ENCODE results near the gene NAA10. TPM values are rescaled to one million over a fixed set of nuclear protein-coding genes. Genes with fewer than 3 reads are reported as not detected.

NAA10 gene
- total and polyA plus RNA-seq, 2 of the 13 experiments (the other 11 are each of a cell fraction or from before 2014, with no cell fraction given) = 49.2 to 51.7 TPM

- no TSS peak for BruUV-seq (replicated peaks)
- Histone ChIP-seq H3K4me1 (ENCODE audit: insufficient read depth, low read length) (no peaks in the 10 kb centered on the region), H4K20me1 (ENCODE audit: insufficient read depth, low read length) (0 out of 2 replicates have a peak, but pooled peaks cover 2% of the 10 kb centered on the region), H3K36me3 (replicated peaks in 1 of 2; ENCODE audit: control insufficient read depth in 1 of 2, insufficient read depth in 2 of 2, low read length in 2 of 2) (peaks cover 23 to 72% of the 10 kb centered on the region in 2 experiments; a peak in 4 of 5 replicates), H3K27ac (ENCODE audit: extremely low read length, insufficient read depth, low read length) (no peak overlapping the region), H3K9me3 (ENCODE audit: low read length) (no peaks in the 10 kb centered on the region), H3K79me2 (ENCODE audit: insufficient read depth, low read length) (no peaks in the 10 kb centered on the region), H3K4me2 (ENCODE audit: low read depth, low read length) (no peak overlapping the region), H2AFZ (ENCODE audit: low read length) (no peak overlapping the region), H3K4me3 (replicated peaks in 1 of 3; ENCODE audit: insufficient read depth in 1 of 3, low read depth in 2 of 3, low read length in 3 of 3) (no peak overlapping the region), H3K27me3 (ENCODE audit: control insufficient read depth in 1 of 2, insufficient read depth in 2 of 2, low read length in 2 of 2) (no peaks in the 10 kb centered on the region), H3K9ac (ENCODE audit: insufficient read depth, low read depth, low read length) (no peak overlapping the region)
- DNase-seq (ENCODE audit: low spot score) = no peak
- 94% methylated on average over 6 of the region's 35 CpGs for WGBS (ENCODE audit: low lambda C conversion rate)
- FAIRE-seq = no peak
- in situ Hi-C loops (cut with HindIII; ENCODE audit: extremely low pct_ligation_motif_present, low pct_unique_long_range_greater_than_20kb) (no loop called here), intact Hi-C loops (cut with micrococcal nuclease; ENCODE audit: unreplicated experiment) (no loop called here)
- ChIA-PET CTCF (ENCODE audit: low intra/inter-chr PET ratio, low total read pairs) (no interaction called here), POLR2A (no interaction called here)
- no peak for ATAC-seq
- TF ChIP-seq SP1 (IDR thresholded peaks at IDR 0.05) (no peak), SP1 (CRISPR knock-in tag; IDR thresholded peaks at IDR 0.05) (no peak), POLR2G (IDR thresholded peaks at IDR 0.05; ENCODE audit: low read depth, low read length) (0 out of 2 replicates have a peak, but pooled peaks have one; percentile 20), RBM22 (optimal IDR thresholded peaks at IDR 0.05; ENCODE audit: low read length) (peak; percentile 20), TBP (CRISPR knock-in tag; IDR thresholded peaks at IDR 0.05) (no peak), AGO2 (optimal IDR thresholded peaks at IDR 0.05; ENCODE audit: low read depth, low read length) (peak; percentile 82)
Measured at GRCh38 chrX:153956044-153956907, 21.4 kb upstream of the NAA10 start.

- no peak overlapping the region for H3K4me2 ChIP-seq (ENCODE audit: low read depth, low read length)
- no peaks in the 10 kb centered on the region for H3K27me3 ChIP-seq (ENCODE audit: control insufficient read depth in 1 of 2, insufficient read depth in 2 of 2, low read length in 2 of 2)
- POLR2A ChIA-PET = no interaction called here
- H3K9ac ChIP-seq (ENCODE audit: insufficient read depth, low read depth, low read length) = no peak overlapping the region
- 100% methylated on average over 3 of the region's 12 CpGs for WGBS (ENCODE audit: low lambda C conversion rate)
- TF ChIP-seq AGO2 (optimal IDR thresholded peaks at IDR 0.05; ENCODE audit: low read depth, low read length) = peak; percentile 2
- no peak for TF ChIP-seq NFE2L2 (IDR thresholded peaks at IDR 0.05; ENCODE audit: low read length)
- TF ChIP-seq KAT7 (CRISPR knock-in tag; IDR thresholded peaks at IDR 0.05; ENCODE audit: borderline replicate concordance) = no peak
- in situ Hi-C loops (cut with HindIII; ENCODE audit: extremely low pct_ligation_motif_present, low pct_unique_long_range_greater_than_20kb) (no loop called here), intact Hi-C loops (cut with micrococcal nuclease; ENCODE audit: unreplicated experiment) (no loop called here)
- no peak overlapping the region for H2AFZ ChIP-seq (ENCODE audit: low read length)
- H3K36me3 ChIP-seq (replicated peaks in 1 of 2; ENCODE audit: control insufficient read depth in 1 of 2, insufficient read depth in 2 of 2, low read length in 2 of 2) = peaks cover 25 to 76% of the 10 kb centered on the region in 2 experiments; a peak in 4 of 5 replicates
- no peaks in the 10 kb centered on the region for H3K79me2 ChIP-seq (ENCODE audit: insufficient read depth, low read length)
- CTCF ChIA-PET (ENCODE audit: low intra/inter-chr PET ratio, low total read pairs) = no interaction called here
- no peaks in the 10 kb centered on the region for H3K9me3 ChIP-seq (ENCODE audit: low read length)
- H3K4me3 ChIP-seq (replicated peaks in 1 of 3; ENCODE audit: insufficient read depth in 1 of 3, low read depth in 2 of 3, low read length in 3 of 3) = no peak overlapping the region
- ATAC-seq (no peak; the same call in 2 of the 3 replicates), FAIRE-seq (no peak), DNase-seq (ENCODE audit: low spot score) (no peak)
- BruUV-seq (replicated peaks) = no TSS peak
- no peaks in the 10 kb centered on the region for H3K4me1 ChIP-seq (ENCODE audit: insufficient read depth, low read length)
- 0 out of 2 replicates have a peak, but pooled peaks cover 2% of the 10 kb centered on the region for H4K20me1 ChIP-seq (ENCODE audit: insufficient read depth, low read length)
- H3K27ac ChIP-seq (ENCODE audit: extremely low read length, insufficient read depth, low read length) = no peak overlapping the region
Measured at GRCh38 chrX:153955228-153955732, 20.4 kb upstream of the NAA10 start.
